ENCODE measurements around the gene PHOX2A.

DNA sequence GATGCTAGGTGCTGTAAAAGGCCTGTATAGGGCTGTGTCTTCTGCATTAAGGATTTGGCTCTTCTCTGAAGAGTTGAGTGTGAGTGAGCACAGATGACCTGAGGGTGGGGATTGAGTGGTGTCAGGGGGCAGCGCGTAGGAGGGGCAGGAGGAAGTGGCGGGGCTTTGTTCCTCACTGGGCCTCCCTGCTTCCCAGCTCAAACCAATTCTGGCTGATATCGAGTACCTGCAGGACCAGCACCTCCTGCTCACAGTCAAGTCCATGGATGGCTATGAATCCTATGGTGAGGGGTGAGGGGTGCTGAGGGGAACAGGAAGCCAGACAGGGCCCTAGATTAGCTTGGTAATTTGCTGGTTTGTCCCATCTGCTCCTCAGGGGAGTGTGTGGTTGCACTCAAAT lies 9.1 kb downstream of the PHOX2A start:
- TF ChIP-seq ZFP37 (tag by site-specific recombination; IDR thresholded peaks at IDR 0.05) (no peak), ZNF558 (tag by site-specific recombination; IDR thresholded peaks at IDR 0.05) (no peak), ZNF514 (tag by site-specific recombination; IDR thresholded peaks at IDR 0.05) (no peak)

All from HEK293 (cell line).